ENCODE data around the gene COL4A1. TPM values are rescaled to one million over a fixed set of nuclear protein-coding genes. Genes with fewer than 3 reads are reported as not detected.

COL4A1 gene
- polyA plus RNA-seq, 1 donor (not counting 4 experiments of a cell fraction or from before 2014, with no cell fraction given), result 22.3 TPM

DNA sequence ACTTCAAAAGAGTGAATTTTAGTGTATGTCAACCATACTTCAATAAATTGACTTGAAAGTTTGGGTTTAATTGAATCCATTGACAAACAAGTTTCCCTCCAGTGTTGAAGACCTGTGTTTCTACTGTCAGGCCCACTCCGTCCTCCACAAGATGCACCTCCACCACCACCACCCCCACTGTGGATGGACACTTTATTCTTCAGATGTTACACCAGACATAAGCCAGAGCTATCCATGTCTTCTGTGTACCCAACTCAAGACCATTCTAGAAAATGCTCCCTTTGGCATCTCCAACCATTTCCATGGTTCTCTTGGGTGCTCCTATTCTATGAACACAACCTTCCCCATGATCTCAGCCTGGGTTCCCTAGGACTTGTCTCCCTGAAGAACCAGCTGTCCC, 207.0 kb downstream of the COL4A1 start:
- dilution Hi-C loops (cut with MboI; ENCODE audit: extremely low pct_ligation_motif_present, low sequenced_read_pairs), result loop anchor here (10.0 kb wide), 1 partner anchor 305 kb away; no protein-coding TSS in a partner anchor
- FAIRE-seq, result no peak

More for the DNA sequence above, 207.0 kb downstream of the COL4A1 start:
- TF ChIP-seq EZH2 (IDR thresholded peaks at IDR 0.05; ENCODE audit: low read length) (no peak), CTCF (optimal IDR thresholded peaks at IDR 0.05 in 1 of 3, IDR thresholded peaks at IDR 0.05 in 1 of 3, conservative IDR thresholded peaks at IDR 0.05 in 1 of 3; ENCODE audit: extremely low read depth in 1 of 3, insufficient read depth in 2 of 3, low read length in 3 of 3) (no peak)
- Histone ChIP-seq H3K9me3 (ENCODE audit: control insufficient read depth, low read depth, low read length) (no peaks in the 10 kb centered on the region), H3K9me1 (ENCODE audit: control insufficient read depth, extremely low read depth, insufficient read depth, low read length) (no peaks in the 10 kb centered on the region), H3K36me3 (ENCODE audit: control insufficient read depth in 2 of 2, extremely low read depth in 1 of 2, insufficient read depth in 2 of 2, low read length in 2 of 2) (no peaks in the 10 kb centered on the region), H3K27ac (ENCODE audit: control insufficient read depth, insufficient read depth, low read length) (no peak overlapping the region), H3K79me2 (ENCODE audit: control insufficient read depth, insufficient read depth, low read length) (no peaks in the 10 kb centered on the region), H3K4me3 (ENCODE audit: control insufficient read depth in 2 of 3, extremely low read depth in 1 of 3, insufficient read depth in 2 of 3, low read depth in 1 of 3, low read length in 3 of 3) (no peak overlapping the region), H4K20me1 (ENCODE audit: control insufficient read depth, extremely low read depth, insufficient read depth, low read length) (no peaks in the 10 kb centered on the region), H3K4me1 (ENCODE audit: control insufficient read depth, extremely low read depth, insufficient read depth, low read length) (peaks cover 29% of the 10 kb centered on the region), H3K9ac (ENCODE audit: control insufficient read depth, extremely low read depth, insufficient read depth, low read length) (no peak overlapping the region), H2AFZ (ENCODE audit: control insufficient read depth, low read length) (no peak overlapping the region), H3K4me2 (ENCODE audit: control insufficient read depth, extremely low read depth, insufficient read depth, low read depth, low read length) (no peak overlapping the region), H3K27me3 (ENCODE audit: control insufficient read depth, extremely low read depth, insufficient read depth, low read length) (no peaks in the 10 kb centered on the region)
- no peak for DNase-seq (ENCODE audit: low read depth, low spot score)

Small RNA genes within 50 kb of the gene (small RNA-seq; reads per million reads assigned to genes)
- gene MIR8073 (ENCODE audit: insufficient read length in 3 of 3, low read depth in 3 of 3, low replicate concordance in 1 of 3), result 0 reads per million in 3 experiments

Other genes starting within 250 kb of the COL4A1 start
- 30.7 to 64.2 TPM (median 31.1 TPM) in 3 replicates for gene COL4A2, start 127 bp upstream of the COL4A1 start, polyA plus RNA-seq

All from keratinocyte (primary cell).